Prostate gland (tissue), 2 donors: ENCODE data around the gene FBXO15. TPM values are rescaled to one million over a fixed set of nuclear protein-coding genes. Genes with fewer than 3 reads are reported as not detected.

Experiments used
- DNase-seq: peaks from one replicate; pipeline ENCODE4 v3.0.0-alpha.2; 2019; ENCODE audit warnings: low spot score
- H3K27ac ChIP-seq, 2 donors: fragments of 200-600 bp; sonication (generic); 2 replicates each; pipeline ENCODE4 v1.5.1; 2017 to 2019
- H3K27me3 ChIP-seq: fragments of 200-600 bp; sonication (generic); replicated peaks from 2 replicates; pipeline ENCODE4 v1.5.1; 2019; ENCODE audit not compliant: insufficient read depth
- H3K36me3 ChIP-seq, 2 donors: fragments of 200-600 bp; sonication (generic); 1 replicate in 1 of 2; 2 replicates in 1 of 2; pipeline versions ENCODE4 v1.5.1 to v1.8.1; 2017 to 2019
- H3K4me1 ChIP-seq: fragments of 200-600 bp; sonication (generic); replicated peaks from 2 replicates; pipeline ENCODE4 v1.5.1; 2019
- H3K4me3 ChIP-seq, 2 donors: fragments of 200-600 bp; sonication (generic); 2 replicates each; pipeline ENCODE4 v1.5.1; 2017 to 2019
- H3K9me3 ChIP-seq: fragments of 200-600 bp; sonication (generic); 2 replicates; pipeline ENCODE4 v1.5.1; 2017
- CTCF ChIP-seq, 4 experiments: fragments of 200-600 bp in 2 of 4; fragments of 450-650 bp in 2 of 4; sonication (generic) in 2 of 4; IDR thresholded peaks; 1 replicate in 3 of 4; 2 replicates in 1 of 4; pipeline ENCODE4 v1.5.1; 2016 to 2019; ENCODE audit warnings: antibody characterized with exemption in 4 of 4, mild to moderate bottlenecking in 2 of 4, moderate library complexity in 2 of 4
- POLR2A ChIP-seq: fragments of 450-650 bp; IDR thresholded peaks from one replicate; pipeline ENCODE4 v1.6.1; 2016; ENCODE audit warnings: antibody characterized with exemption, mild to moderate bottlenecking
- POLR2AphosphoS5 ChIP-seq: sonication (generic); formaldehyde crosslinking; IDR thresholded peaks from one replicate; pipeline ENCODE4 v1.6.1; 2017; ENCODE audit warnings: antibody characterized with exemption
- WGBS: methylation state at CpG from one replicate; pipeline ENCODE4 v1.1.5; 2018; 5-methylcytosine and 5-hydroxymethylcytosine counted together
- intact Hi-C: fragments of 100-400 bp; cut with DNase I; formaldehyde crosslinking; loops from one replicate; pipeline ENCODE4 v1.14.2; 2022
- total RNA-seq, 2 donors: library from RNA; depleted of rRNA; stranded (reverse); fragments of >200 nt; gene quantifications; one replicate each; pipeline ENCODE4 v1.1.0, GENCODE V29; 2016

Gene FBXO15
- total RNA-seq, 2 donors from 2014 or later, result 4.2 to 7.8 TPM

- DNase-seq, result no peak
- no peak overlapping the region for H3K4me3 ChIP-seq
- H3K9me3 ChIP-seq, result no peaks in the 10 kb centered on the region
- intact Hi-C loops, result no loop called here
- TF ChIP-seq POLR2AphosphoS5, result no peak
- no peak for TF ChIP-seq CTCF (IDR thresholded peaks at IDR 0.05)
- TF ChIP-seq POLR2A, result no peak
- no peak overlapping the region for H3K27ac ChIP-seq
- H3K36me3 ChIP-seq, result peaks cover 0 to 4% of the 10 kb centered on the region in 2 donors
- H3K27me3 ChIP-seq, result no peaks in the 10 kb centered on the region
- H3K4me1 ChIP-seq, result no peaks in the 10 kb centered on the region
- 89% methylated on average over 4 of the region's 4 CpGs for WGBS
Observed at GRCh38 chr18:74155276-74155675, 7.6 kb upstream of the FBXO15 start.

GRCh38 chr18:74154716-74155115 lies 7.1 kb upstream of the FBXO15 start:
- WGBS, result 88% methylated on average over 4 of the region's 4 CpGs
- no peaks in the 10 kb centered on the region for H3K9me3 ChIP-seq
- intact Hi-C loops, result no loop called here
- no peak overlapping the region for H3K27ac ChIP-seq
- DNase-seq, result no peak
- TF ChIP-seq POLR2A (no peak), CTCF (IDR thresholded peaks at IDR 0.05) (no peak), POLR2AphosphoS5 (no peak)
- H3K27me3 ChIP-seq, result no peaks in the 10 kb centered on the region
- peaks cover 0 to 4% of the 10 kb centered on the region in 2 donors for H3K36me3 ChIP-seq
- peaks cover under 1% of the 10 kb centered on the region for H3K4me1 ChIP-seq
- H3K4me3 ChIP-seq, result no peak overlapping the region

- TF ChIP-seq POLR2AphosphoS5 (no peak), CTCF (IDR thresholded peaks at IDR 0.05) (no peak), POLR2A (no peak)
- Histone ChIP-seq H3K36me3 (peaks cover 0 to 4% of the 10 kb centered on the region in 2 donors), H3K4me1 (peaks cover 2% of the 10 kb centered on the region), H3K27ac (no peak overlapping the region), H3K27me3 (no peaks in the 10 kb centered on the region), H3K9me3 (no peaks in the 10 kb centered on the region), H3K4me3 (no peak overlapping the region)
- DNase-seq, result no peak
- intact Hi-C loops, result no loop called here
- 98% methylated on average over 4 of the region's 4 CpGs for WGBS
Observed at GRCh38 chr18:74153793-74154192, 6.2 kb upstream of the FBXO15 start.

- 90% methylated on average over 4 of the region's 4 CpGs for WGBS
Observed at GRCh38 chr18:74153377-74153776, 5.7 kb upstream of the FBXO15 start.

More at GRCh38 chr18:74153377-74153776, 5.7 kb upstream of the FBXO15 start:
- DNase-seq, result no peak
- H3K27me3 ChIP-seq, result no peaks in the 10 kb centered on the region
- H3K9me3 ChIP-seq, result no peaks in the 10 kb centered on the region
- no peak overlapping the region for H3K4me3 ChIP-seq
- H3K27ac ChIP-seq, result no peak overlapping the region
- peaks cover 0 to 4% of the 10 kb centered on the region in 2 donors for H3K36me3 ChIP-seq
- intact Hi-C loops, result no loop called here
- TF ChIP-seq CTCF (IDR thresholded peaks at IDR 0.05), result no peak
- peaks cover 2% of the 10 kb centered on the region for H3K4me1 ChIP-seq
